Mucosa of stomach (tissue), 1 donor: ENCODE results near the gene SLIT3.

Experiments used
- H3K27me3 ChIP-seq: one replicate; pipeline ENCODE4 v1.7.0; 2013; ENCODE audit warnings: mild to moderate bottlenecking, low read length; ENCODE audit not compliant: control insufficient read depth, insufficient read depth
- H3K36me3 ChIP-seq: one replicate; pipeline ENCODE4 v1.7.0; 2013; ENCODE audit warnings: low read length; ENCODE audit not compliant: control insufficient read depth, insufficient read depth
- H3K4me1 ChIP-seq: one replicate; pipeline ENCODE4 v1.7.0; 2013; ENCODE audit warnings: mild to moderate bottlenecking, low read length; ENCODE audit not compliant: control insufficient read depth, insufficient read depth
- H3K4me3 ChIP-seq: one replicate; pipeline ENCODE4 v1.7.0; 2013; ENCODE audit warnings: low read length
- H3K9ac ChIP-seq: one replicate; pipeline ENCODE4 v1.7.0; 2013; ENCODE audit warnings: mild to moderate bottlenecking, low read length, moderate library complexity
- H3K9me3 ChIP-seq: one replicate; pipeline ENCODE4 v1.7.0; 2013; ENCODE audit warnings: mild to moderate bottlenecking, low read length, moderate library complexity; ENCODE audit not compliant: control insufficient read depth
- donor health status: Pancreatic carcinoma.

SLIT3 gene

DNA sequence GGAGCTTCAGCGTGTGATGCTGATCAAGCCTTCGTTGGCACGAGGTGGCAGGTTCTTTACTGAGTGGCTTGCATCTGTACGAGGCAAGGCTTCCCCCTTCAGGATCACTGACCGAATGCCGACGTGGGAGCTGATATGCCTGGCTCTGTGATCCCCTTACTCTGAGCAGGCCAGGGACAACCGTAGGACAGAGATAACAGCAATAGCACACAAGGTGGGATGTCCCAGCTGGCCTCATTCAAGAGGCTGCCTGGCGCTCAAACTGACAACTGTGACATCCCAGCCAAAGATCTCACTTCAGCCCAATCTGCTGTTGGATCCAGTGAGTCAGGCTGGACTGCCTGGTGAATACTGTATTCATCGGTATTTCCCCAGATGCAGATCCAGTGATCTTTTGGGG is 522.4 kb downstream of the SLIT3 start:
- Histone ChIP-seq H3K9me3 (no peaks in the 10 kb centered on the region), H3K27me3 (no peaks in the 10 kb centered on the region), H3K4me1 (no peaks in the 10 kb centered on the region), H3K9ac (no peak overlapping the region), H3K36me3 (no peaks in the 10 kb centered on the region), H3K4me3 (no peak overlapping the region)

DNA sequence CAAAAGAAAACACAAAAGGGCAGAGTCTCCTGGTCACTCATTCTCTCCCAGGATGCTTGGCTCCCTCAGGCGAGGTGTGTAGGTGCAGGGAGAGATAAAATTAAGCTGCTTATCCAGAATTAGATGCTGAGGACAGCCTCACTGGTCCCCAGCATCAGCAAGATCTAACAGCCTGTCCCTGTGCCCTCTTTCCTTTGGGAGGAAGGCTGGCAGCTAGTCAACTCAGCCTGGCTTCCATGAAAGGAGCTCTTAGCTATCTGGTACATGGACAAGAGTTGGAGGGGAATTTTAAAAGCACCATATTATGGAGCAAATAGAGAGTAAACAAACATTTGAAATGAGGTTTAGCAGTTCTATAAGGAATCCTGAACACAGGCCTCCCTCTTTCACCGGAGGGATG is 523.3 kb downstream of the SLIT3 start:
- H3K4me1 ChIP-seq, result no peaks in the 10 kb centered on the region
- H3K4me3 ChIP-seq, result no peak overlapping the region
- H3K9ac ChIP-seq, result no peak overlapping the region
- no peaks in the 10 kb centered on the region for H3K36me3 ChIP-seq
- no peaks in the 10 kb centered on the region for H3K27me3 ChIP-seq
- H3K9me3 ChIP-seq, result no peaks in the 10 kb centered on the region

DNA sequence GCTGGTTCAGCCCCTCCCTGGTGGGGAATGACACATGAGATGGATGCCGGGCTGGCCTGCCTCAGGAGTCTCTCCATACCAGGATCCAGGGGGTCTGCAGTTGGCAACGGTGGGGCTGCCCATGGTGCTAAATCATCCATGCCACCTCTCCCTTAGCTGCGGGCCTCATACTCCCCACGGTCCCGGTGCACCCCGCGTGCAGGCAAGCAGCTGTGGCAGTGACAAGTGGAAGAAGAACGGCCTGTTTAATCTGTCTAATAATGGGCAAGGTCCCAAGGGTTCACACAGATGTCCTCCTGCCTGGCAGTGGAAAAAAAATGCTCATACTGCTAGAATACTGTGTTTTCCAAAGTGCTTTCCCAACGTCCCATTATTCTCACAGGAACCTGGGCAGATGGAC is 524.9 kb downstream of the SLIT3 start:
- no peaks in the 10 kb centered on the region for H3K4me1 ChIP-seq
- no peaks in the 10 kb centered on the region for H3K9me3 ChIP-seq
- H3K27me3 ChIP-seq, result no peaks in the 10 kb centered on the region
- H3K4me3 ChIP-seq, result no peak overlapping the region
- H3K36me3 ChIP-seq, result no peaks in the 10 kb centered on the region
- no peak overlapping the region for H3K9ac ChIP-seq

DNA sequence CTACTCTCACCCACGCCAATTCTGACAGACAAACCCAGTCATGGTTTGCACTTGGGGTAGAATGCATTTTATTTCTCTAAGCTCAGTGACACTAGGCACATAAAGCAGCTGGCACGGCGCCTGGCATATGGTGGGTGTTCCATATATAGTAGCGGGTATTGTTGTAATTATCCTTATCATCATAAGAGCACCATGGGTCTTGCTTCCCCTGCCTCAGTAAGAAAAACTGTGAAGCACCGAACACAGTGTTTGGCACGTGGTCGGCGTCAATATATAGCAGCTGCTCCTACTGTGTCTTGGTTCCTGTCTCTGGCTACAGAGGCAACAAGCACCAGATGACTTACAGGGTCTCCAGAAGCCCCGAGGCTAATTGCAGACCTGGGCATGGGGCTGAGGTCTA is 527.7 kb downstream of the SLIT3 start:
- H3K36me3 ChIP-seq, result no peaks in the 10 kb centered on the region
- no peaks in the 10 kb centered on the region for H3K4me1 ChIP-seq

DNA sequence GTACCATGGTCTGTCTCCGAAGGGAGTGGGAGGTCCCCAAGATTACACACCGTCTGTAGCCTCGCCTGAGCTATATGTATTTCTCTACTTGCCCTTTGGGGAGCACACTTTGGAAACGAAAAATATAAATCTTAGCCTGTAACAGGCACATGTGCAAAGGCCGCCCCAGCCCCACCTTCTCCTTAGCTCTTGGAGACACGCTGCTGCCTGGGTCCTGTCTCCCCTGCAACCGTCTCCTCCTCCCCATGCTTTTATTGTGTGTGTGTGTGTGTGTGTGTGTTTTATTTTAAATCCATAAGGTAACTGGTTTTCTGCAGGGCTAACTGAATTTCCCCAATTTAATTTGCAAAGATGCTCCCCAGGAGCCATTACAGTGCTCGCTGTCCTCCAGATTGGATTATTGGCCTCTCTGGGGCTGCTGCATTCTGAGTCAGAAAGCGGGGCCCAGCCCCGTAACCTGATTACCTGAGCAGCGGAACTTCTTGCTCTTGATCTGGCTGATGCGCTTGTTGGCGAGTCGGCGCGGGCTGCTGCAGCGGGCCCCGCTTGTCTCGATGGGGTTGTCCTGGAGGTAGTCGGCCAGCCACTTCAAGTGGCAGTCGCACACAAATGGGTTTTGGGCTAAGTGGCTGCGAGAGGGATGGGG is 528.5 kb downstream of the SLIT3 start:
- H3K36me3 ChIP-seq, result no peaks in the 10 kb centered on the region
- no peaks in the 10 kb centered on the region for H3K9me3 ChIP-seq

More for the DNA sequence above, 527.7 kb downstream of the SLIT3 start:
- Histone ChIP-seq H3K9ac (no peak overlapping the region), H3K9me3 (no peaks in the 10 kb centered on the region), H3K4me3 (no peak overlapping the region), H3K27me3 (no peaks in the 10 kb centered on the region)

DNA sequence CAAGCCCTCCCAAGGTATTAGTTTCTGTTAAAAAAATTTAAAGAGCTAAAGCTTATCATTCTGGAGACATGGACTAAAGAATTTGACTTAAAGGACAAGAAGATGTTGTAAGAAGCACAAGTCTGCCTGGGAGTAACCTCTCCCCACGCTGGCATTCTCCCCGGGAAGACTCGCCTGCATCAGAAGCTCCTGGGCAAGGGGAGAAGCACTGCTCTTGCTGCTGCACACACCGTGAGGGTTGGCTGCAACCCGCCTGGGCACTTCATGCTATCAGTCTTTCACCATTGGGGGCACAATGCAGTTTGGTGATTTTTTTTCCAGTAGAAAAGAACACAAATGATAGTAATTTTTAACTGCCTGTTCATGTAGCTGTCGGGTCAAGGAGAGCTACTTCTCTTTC is 529.3 kb downstream of the SLIT3 start:
- no peak overlapping the region for H3K4me3 ChIP-seq
- H3K27me3 ChIP-seq, result no peaks in the 10 kb centered on the region
- no peaks in the 10 kb centered on the region for H3K4me1 ChIP-seq
- H3K9ac ChIP-seq, result no peak overlapping the region
- no peaks in the 10 kb centered on the region for H3K36me3 ChIP-seq
- no peaks in the 10 kb centered on the region for H3K9me3 ChIP-seq

More for the DNA sequence above, 528.5 kb downstream of the SLIT3 start:
- Histone ChIP-seq H3K9ac (no peak overlapping the region), H3K4me1 (no peaks in the 10 kb centered on the region), H3K4me3 (no peak overlapping the region), H3K27me3 (no peaks in the 10 kb centered on the region)

DNA sequence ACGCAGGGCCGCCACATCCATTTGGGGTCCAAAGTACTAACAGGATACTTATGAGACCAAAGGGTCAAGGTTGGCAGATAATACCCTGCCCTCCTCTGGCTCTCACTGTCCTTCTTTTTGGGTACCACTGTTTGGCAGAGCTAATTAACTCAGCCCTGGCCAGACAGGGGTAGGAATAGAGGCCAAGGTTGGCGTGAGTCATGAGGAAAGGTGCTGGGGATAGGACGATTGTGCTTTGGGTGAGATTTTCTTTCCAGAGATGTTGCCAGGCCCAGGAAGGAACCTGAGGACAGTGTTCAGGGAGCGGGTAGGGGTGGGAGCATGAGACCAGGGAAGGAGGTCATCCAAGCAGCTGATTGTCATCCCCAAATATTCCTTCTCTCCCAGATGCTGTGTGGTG is 529.9 kb downstream of the SLIT3 start:
- no peaks in the 10 kb centered on the region for H3K4me1 ChIP-seq
- no peaks in the 10 kb centered on the region for H3K9me3 ChIP-seq
- H3K36me3 ChIP-seq, result no peaks in the 10 kb centered on the region
- H3K4me3 ChIP-seq, result no peak overlapping the region
- H3K27me3 ChIP-seq, result no peaks in the 10 kb centered on the region
- no peak overlapping the region for H3K9ac ChIP-seq

DNA sequence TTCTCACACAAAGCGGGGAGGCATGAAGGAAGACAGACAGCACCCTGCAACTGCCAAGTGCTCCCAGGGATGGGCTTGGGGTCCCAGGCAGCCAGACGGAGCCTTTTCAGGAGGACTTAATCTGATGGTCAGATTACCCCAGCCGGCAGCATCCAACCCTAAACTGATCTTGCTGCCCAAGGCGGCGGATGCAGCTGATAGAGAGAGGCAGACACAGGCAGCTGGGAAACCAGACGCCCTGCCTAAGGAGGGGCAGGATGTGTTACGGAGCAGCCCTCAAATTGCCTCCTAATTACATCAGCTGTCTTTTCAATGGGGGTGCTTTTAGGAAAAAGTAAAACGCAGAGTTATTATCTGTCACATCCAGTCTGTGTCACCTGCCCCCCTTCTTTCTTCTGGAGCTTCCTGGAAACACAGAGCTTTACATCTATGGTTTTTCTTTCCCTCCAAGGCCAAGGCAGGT is 530.9 kb downstream of the SLIT3 start:
- H3K27me3 ChIP-seq, result no peaks in the 10 kb centered on the region
- no peaks in the 10 kb centered on the region for H3K9me3 ChIP-seq
- no peak overlapping the region for H3K9ac ChIP-seq
- H3K4me3 ChIP-seq, result no peak overlapping the region
- no peaks in the 10 kb centered on the region for H3K4me1 ChIP-seq
- H3K36me3 ChIP-seq, result no peaks in the 10 kb centered on the region

DNA sequence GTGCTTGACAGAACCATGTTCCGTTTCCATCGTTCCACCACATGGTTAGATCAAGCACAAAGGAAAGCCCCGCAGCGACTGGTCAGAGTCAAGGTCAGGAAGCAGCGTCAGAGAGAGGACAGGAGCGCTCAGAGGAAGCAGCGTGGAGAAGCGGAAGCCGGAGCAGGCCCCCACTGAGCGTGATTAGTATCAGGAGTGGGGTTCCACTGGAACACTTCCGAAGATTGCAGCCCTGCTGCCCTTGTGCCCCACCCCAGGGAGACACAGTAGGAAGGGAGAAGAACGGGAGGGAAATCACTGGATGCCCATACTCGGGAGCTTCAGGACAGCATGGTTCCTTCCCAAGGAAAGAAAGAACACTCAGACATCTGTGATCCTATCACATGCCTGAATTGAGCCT is 532.8 kb downstream of the SLIT3 start:
- Histone ChIP-seq H3K4me3 (no peak overlapping the region), H3K4me1 (no peaks in the 10 kb centered on the region), H3K27me3 (no peaks in the 10 kb centered on the region), H3K9me3 (no peaks in the 10 kb centered on the region), H3K36me3 (no peaks in the 10 kb centered on the region), H3K9ac (no peak overlapping the region)

DNA sequence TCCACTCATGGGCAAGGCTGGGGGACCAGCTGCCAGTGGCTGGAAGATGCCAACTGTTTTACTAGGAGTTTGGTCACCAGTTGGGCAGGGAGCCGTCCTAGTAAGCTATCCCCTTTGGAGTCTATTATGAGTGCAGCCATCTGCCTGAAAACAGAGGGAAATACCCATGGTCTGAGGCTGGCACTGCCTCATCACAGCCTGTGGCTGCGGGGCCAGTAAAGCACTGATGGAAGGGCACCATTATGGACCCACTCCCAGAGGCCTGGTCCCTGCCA is 534.6 kb downstream of the SLIT3 start:
- Histone ChIP-seq H3K9ac (no peak overlapping the region), H3K4me1 (no peaks in the 10 kb centered on the region), H3K4me3 (no peak overlapping the region), H3K27me3 (no peaks in the 10 kb centered on the region), H3K36me3 (no peaks in the 10 kb centered on the region), H3K9me3 (no peaks in the 10 kb centered on the region)

DNA sequence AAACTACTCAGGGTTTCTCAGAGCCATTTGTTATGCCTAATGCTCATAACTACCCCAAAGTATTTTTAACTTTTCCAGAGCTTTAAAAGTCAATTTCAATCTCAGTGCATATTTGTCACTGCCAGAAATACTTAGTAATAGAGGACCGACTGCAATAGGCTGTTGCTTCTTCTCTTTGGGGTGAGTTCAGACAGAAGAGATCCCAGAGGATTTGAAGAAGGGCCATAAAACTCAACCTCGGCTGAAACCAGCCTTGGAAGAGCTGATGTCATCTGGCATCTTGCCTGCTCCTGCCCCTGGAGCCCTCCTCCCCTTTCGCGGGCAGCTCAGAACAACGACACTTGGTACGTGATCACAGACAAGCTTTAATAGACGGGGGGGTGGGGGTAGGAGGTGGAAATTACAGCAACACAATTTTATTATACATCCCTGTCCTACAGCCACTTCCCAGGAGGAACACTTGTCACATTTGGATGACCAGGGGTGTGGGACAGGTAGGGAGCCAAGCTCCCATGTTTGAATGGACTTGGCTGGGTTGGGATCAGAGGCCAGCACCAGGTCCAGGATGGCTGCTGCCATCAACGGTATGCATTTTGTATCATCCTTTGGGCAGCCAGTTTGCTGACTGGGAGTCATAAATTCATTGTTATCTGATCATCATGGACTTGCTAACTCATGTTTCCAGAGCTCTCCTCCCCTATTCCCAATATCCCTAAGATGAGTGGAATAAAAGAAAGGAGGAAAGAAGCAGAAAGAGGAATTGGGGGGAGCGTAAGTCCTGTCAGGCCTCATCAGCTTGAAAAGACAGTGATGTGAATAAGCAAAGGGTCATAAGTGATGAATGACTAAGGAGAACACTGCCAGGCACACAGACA is 535.2 kb downstream of the SLIT3 start:
- Histone ChIP-seq H3K36me3 (no peaks in the 10 kb centered on the region), H3K9ac (no peak overlapping the region), H3K4me3 (no peak overlapping the region), H3K4me1 (no peaks in the 10 kb centered on the region), H3K9me3 (no peaks in the 10 kb centered on the region), H3K27me3 (no peaks in the 10 kb centered on the region)

DNA sequence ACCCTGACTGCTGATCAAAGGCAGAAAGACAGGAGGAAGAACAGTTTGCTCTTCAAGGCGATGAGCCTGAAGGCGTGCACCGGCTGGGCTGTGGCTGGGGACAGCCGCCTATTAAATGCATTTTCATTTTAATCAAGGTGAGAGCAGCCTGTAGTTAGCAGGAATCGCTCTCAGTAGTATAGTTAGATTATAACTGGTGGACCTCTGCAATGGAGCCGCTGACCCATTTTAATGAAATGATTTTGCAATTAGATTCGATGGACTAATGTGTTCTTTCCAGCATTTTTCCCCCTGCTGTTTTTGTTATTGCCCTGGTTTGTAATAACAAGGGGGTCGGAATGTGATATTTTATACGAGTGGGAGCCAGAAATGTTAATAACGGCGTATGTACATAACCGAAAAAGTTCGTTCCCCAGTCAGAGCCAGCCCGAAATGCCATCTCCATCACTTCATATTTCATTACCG is 535.8 kb downstream of the SLIT3 start:
- H3K4me1 ChIP-seq, result no peaks in the 10 kb centered on the region
- no peaks in the 10 kb centered on the region for H3K9me3 ChIP-seq
- no peaks in the 10 kb centered on the region for H3K36me3 ChIP-seq
- no peaks in the 10 kb centered on the region for H3K27me3 ChIP-seq
- H3K9ac ChIP-seq, result no peak overlapping the region
- H3K4me3 ChIP-seq, result no peak overlapping the region
